GM19468 (cell line): ENCODE data around the gene CAPN2.
"Not testable (repeated sequence)": the region's sequence is repeated elsewhere in the genome, so short reads cannot be mapped to it uniquely, and the experiment has no call there.

ENCODE experiments used
- ATAC-seq: cut with Tn5 transposase; IDR thresholded peaks from one replicate; pipeline ENCODE4 v1.9.1; 2021; ENCODE audit warnings: mild to moderate bottlenecking, moderate library complexity, moderate number of reproducible peaks; ENCODE audit not compliant: unreplicated experiment; ENCODE audit errors: extremely low read depth

The CAPN2 gene

DNA sequence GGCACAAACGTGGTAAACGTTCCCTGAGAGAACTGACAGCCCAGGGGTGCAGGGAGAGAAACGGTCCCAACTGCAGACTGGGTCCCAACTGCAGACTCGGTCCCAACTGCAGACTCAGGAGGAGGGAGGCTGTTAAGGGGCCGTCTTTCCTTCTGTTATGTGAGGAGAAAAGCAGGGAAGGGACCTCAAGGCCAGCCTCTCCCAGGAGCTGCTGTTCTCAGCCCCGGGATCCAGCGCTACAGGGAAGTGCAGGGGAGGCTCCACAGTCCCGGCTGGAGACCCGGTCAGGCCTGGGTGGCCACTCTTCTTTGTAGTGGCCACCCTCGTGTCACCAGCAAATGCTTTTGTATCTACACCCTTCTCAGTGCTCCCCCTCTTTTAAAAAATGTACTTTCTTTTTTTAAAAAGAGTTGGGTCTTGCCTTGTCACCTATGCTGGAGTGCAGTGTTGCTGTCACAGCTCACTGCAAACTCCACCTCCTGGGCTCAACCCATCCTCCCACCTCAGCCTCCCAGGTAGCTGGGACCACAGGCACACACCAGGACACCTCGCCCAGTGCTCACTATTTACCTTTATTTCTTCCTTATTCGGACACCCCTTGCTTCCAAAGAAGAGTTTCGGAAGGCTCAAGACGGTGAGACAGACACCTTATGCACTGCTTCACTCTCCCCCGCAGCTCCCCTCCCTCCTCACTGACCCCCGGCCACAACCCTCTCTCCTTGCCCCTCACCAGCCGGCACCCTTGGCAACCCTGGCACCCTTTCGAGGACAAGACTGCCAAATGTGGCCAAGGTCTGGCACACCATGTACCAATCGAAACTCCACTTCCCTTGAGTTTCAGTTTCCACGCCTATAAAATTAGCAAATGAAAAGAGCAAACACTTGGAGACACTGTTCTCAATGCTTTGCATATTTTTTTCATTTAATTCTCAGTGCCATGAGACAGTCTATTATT, 21.8 kb downstream of the CAPN2 start:
- no peak for ATAC-seq

DNA sequence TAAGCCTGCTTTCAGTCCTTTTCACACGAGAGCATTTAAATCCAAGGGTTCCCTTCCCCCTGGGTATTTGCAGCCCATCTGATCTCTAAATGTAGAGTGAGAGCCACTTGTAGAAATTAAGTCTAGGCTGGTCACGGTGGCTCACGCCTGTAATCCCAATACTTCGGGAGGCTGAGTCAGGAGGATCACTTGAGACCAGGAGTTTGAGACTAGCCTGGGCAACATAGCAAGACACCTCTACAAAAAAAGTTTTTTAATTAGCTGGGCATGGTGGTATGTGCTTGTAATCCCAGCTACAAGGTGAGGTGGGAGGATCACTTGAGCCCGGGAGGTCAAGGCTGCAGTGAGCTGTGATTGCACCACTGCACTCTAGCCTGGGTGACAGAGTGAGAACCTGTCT, 24.3 kb downstream of the CAPN2 start:
- ATAC-seq, result not testable (repeated sequence)

DNA sequence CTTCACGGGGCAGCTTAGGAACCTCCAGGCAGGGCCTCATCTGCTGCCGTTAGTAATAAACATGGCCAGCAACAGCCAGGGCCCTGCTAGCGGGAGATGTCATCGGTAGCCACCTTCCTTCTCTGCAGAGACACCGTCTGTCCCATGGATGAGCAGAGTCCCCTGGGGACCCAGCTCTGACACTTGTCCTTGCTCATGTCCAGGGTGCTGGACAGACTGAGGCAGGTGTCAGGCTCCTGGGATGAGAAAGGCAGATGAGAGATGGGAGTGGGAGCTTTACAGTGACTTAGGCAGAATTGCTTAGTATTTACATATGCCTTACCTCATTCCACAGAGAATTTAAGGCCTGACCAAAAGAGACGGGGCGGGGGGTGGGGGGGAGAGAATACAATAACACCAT, 25.0 kb downstream of the CAPN2 start:
- no peak for ATAC-seq

DNA sequence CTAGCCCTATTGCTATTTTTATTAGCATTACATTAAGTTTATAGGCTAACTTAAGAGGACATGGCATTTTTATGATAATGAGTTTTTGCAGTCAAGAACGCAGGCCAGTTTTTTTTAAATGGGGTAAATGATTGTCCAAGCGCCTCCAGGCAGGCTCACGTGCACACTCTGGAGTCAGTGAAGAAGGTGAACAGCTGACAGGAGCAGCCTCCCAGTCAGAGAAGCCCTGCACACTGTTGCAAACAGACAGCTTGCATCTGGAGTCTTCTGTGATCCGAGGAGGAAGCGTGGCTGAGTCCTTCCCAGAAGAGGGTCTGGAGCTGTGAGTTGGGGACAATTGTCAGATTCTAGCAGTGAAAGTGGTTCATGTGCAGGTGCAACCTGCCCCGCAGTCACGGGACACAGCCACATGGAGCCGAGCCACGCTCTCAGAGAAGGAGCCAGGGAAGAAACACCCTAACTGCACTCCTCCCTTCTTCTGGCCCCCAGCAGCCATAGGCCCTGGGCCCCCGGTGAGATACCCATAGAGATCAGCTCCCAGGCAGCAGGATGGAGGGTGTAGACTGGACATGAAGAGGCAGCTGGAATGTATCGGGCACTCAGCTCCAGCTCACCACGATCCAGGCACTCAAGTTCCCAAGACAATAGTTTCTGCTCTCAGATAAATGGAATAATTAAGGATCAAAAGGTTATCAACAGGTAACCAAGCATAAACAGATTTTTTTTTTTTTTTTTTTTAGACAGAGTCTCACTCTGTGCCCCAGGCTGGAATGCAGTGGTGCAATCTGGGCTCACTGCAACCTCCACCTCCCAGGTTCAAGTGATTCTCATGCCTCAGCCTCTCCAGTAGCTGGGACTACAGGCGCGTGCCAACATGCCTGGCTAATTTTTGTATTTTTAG, 26.4 kb downstream of the CAPN2 start:
- no peak for ATAC-seq

DNA sequence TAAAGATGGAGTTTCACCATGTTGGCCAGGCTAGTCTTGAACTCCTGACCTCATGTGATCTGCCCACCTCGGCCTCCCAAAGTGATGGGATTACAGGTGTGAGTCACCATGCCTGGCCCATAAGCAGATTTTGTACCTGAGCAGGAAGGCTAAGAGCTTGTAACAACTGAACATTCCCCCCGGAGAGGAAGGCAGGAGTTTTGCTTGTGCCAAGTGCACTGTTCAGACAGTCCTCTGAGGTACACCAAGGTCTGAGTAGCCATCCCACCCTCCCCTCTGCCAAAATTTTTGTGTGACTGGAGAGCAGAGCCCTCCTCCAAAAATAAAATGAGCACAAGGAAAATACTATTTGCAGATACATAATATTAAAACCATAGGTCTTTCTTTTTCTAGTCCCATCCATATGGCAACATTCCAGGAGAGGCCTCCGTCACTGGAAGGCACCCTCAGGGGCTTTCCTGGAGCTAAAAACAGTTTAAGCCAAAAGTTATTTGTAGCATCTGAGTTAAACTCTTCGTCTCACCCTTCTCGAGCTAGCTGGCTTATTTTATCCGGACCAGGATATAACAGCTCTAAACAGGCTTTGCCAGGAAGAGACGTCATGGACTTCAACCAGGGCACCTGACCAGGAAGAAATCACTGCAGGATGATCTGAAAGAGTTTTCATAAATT, 27.2 kb downstream of the CAPN2 start:
- no peak for ATAC-seq

DNA sequence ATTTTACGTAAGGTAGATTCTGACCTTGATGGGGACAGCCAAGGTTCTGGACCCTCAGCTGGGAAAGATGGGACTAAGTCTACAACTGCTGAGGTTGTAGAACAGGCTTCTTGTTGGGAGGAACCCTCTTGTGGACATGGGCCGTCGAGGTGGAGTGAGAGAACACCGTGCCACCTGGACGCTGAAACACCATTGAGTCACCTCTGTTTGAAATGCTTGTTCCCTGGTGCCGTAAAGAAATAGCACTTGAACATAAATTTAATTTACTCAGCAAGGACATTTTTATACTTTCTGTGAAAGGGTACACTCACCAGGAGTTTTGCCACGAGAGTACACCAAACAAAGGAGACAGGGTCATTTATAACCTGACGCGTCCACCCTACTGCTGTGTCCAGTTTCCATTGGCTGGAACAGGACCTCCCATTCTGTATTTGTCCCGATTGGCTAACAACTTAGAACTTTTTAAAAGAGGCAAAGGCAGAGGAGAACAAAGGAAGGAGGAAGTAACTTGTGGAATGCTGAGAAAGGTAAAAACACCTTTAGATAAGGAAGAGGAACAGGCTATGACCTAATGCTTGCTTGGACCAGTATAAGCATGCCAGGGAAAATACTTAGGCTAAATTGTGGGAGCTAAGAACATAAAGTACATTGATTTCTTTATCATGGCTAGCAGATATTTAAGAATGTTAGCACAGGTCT, 27.8 kb downstream of the CAPN2 start:
- ATAC-seq, result not testable (repeated sequence)

DNA sequence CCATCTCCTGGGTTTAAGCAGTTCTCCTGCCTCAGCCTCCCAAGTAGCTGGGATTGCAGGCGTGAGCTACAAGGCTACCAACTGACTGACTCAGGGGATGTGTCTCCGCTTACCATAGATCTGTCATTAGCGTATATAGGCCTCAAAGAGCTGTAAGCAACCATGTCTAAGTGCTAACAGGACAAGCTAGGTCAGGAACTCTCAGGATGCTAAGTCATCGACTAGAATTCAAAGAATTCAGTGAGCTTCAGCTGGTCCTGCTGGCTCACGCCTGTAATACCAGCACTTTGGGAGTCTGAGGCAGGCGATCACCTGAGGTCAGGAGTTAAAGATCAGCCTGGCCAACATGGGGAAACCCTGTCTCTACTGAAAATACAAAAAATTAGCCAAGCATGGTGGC, 29.5 kb downstream of the CAPN2 start:
- ATAC-seq, result no peak

DNA sequence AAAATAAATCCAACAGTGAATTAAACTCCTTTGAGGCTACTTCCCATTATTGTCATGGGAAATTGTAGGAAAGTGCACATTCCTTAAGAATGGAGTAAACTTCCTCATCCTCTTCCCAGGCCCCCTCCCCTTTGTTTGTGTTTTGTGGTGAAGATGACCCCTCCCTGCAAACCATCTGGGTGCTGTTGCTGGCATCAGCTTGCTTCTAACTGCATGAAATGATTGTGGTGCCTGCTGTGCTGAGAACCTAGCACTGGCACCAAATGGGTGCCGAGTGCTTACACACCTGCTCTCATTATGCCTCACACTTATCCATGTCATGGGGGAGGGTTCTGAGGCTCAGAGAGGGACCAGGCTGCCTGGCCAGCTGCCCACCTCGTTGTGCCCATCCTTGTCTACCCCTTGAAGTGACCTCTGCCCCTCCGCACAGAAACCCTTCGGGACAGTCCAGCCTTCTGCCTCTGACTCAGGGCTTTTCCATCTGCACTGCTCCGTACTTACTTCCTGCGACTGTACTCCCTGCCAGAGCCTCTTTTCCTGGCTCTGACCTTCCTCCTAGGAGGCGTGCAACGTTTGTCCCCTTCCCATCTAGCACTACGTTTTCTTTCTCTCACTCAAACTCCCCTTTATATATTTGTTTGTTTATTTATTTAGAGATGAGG, 30.6 kb downstream of the CAPN2 start:
- ATAC-seq, result no peak

DNA sequence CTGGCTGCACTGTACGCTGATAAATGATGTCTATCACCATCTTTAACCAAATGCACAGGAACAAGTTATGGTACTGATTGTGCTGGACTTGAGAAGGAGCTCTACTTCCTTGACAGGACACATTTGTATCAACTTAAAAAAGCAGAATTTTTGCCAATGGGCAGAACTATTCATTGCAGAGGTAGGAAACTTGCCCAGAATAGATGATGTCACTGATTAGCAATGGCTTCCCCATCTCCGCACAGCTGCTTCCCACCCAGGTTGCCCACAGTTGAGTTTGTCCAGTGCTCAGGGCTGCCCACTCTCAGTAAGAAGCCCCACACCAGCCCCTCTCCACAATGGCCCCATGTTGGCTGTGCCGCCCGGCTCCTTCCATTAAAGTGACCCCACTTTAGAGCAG, 33.4 kb downstream of the CAPN2 start:
- ATAC-seq, result no peak

DNA sequence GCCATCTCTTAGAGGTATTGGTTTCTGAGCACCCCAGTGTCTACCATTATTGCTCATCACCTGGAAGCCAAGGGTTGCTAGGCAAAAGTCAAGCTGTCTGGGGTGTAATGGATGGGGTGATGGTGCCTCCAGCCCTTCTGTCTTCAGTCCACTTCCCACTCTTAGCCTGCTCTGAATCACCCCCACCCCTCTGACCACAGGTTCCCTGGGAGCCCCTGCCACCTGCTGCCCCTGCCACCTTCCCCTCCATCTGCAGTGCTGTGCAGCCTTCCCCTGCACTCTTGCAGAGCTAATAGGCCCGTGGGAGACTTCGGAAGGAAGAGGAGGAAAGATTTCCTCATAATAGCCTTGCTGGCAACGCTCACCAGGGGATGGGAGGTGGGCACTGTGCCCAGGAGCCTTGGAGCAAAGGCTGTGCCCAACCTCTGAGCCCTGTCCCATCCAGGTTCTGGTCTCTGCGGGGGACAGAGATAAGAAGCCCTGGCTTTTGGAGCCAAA, 35.5 kb downstream of the CAPN2 start:
- ATAC-seq, result no peak

DNA sequence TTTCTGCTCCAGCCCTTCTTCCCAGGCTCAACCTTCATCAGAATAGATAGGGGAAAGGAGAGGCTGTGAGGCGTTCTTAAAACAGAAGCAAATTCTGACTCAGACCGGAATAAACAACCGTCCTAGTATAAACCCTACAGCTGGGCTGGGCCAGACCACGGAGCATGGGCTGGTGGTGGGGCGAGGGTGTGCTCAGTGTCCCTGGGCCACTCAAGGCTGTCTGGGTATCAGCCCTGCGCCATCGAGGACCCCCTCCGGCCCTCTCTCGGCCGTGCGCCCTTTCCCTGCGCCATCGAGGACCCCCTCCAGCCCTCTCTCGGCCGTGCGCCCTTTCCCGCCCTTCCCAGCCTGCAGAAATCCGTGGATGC, 36.0 kb downstream of the CAPN2 start:
- no peak for ATAC-seq

DNA sequence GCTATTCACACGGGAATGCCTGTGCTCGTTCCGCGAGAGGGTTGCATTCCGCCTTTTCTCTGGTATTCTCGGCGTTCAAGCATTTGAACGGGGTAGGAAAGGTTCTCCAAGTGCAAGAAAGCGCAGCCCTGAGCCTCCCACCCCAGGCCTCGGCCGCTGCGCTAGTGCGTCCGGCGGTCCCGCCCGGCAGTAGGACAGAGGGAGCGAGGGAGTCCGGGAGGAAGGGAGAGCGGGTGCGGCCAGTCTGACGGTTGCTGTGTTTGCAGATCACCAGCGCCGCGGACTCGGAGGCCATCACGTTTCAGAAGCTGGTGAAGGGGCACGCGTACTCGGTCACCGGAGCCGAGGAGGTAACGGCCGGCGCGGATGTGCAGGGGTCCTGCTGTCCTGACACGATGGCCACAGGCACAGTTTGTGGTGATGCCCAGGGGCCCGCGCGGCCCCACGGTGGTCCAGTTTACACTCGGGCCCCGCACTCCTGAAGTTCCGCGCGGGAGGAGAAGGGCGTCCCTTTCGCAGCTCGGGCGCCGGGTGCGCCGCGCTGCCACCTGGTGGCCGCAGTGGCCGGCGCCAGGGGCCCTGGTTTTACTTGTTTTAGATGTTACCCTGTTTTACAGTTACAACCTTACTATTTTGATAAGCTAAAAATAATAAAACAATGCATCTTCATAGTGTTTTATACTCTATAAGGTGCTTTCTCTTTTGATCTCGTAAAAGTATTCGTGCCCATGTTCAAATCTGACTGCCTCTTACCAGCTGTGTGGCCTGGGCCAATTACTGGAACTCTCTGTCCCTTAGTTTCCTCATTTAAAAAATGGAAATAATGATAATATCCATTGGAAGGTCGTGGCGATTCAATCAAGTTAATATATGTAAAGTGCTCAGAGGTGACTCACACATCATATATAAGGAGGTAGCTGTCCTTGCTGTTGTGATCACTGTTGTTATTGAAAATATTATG, 36.7 kb downstream of the CAPN2 start:
- peak; percentile 42 for ATAC-seq

DNA sequence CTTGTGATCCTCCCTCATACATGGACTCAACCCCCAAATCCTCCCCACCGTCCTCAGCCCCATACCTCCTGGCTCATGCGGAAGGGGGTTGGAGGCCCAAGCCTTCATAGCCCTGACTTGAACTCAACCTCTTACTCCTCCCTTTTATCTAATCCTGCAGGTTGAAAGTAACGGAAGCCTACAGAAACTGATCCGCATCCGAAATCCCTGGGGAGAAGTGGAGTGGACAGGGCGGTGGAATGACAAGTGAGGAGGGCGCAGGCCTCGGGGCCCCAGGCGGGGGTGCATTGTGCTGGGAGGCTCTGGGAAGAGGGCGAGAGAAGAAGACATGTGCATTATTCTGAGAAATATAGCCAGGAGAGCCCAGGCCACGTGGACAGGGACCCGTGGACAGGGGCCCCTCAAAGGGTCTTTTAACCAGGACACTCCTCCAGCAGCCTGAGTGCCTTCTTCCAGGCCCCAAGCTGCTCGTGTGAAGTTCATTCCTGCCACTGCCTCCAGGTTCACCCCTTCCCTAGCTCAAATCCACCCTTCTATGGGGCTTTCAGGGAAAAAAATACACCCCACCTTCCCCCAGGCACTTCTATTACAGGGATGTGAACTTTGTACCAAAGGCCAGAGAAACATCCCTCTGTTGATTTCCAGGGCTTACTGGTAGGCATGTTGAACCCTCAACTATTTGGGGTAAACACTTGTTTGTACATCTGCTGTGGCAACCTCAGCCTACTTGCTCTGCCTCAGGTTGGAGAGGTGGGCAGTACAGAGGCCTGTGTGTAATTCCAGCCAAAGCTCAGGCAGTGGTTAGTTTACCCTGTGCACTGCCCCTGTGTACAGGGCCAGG, 38.6 kb downstream of the CAPN2 start:
- ATAC-seq, result no peak

DNA sequence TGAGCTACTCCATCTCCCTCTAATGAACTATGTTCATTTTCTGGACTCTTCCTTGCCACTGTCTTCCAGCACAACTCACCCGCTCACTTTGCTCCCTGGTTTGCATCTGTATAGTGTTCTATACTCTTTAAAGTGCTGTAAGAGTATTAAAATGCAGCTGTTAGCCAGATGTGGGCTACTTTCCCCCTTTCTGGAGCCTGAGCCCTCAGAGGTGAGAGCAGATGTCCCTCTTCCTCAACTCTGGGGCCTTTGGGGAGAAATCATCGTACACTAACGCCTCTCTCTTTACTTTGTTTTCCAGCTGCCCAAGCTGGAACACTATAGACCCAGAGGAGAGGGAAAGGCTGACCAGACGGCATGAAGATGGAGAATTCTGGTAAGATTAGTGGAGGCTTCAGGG, 39.4 kb downstream of the CAPN2 start:
- no peak for ATAC-seq

DNA sequence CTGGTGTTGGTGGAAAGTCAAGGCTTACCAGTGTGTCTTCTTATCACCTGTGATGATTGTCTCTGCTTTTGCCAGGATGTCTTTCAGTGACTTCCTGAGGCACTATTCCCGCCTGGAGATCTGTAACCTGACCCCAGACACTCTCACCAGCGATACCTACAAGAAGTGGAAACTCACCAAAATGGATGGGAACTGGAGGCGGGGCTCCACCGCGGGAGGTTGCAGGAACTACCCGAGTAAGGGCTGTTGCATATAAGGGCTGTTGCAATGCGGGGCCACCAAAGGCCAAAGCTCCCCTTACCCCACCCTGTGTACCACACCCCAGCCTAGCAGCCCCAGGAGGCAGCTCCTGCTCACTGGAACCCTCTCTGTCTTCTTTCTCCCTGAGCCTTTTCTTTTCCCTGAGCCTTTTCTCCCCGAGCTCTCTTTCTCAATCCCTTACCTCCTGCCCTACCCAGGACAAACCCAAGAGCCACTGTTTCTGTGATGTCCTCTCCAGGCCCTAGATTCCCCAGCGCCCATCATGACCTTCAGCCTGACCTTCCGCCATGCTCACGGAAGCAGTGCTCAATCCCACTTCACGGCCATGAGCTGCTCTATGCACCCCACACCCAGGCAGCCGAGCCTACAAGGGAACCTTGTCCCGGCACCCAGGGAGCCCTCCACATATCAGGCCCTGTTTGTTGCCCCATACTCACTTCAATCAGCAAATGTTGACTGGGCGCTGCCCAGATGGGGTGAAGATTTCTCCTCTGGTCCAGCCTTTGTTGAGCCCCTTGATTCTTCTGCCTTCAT, 40.6 kb downstream of the CAPN2 start:
- ATAC-seq, result no peak

DNA sequence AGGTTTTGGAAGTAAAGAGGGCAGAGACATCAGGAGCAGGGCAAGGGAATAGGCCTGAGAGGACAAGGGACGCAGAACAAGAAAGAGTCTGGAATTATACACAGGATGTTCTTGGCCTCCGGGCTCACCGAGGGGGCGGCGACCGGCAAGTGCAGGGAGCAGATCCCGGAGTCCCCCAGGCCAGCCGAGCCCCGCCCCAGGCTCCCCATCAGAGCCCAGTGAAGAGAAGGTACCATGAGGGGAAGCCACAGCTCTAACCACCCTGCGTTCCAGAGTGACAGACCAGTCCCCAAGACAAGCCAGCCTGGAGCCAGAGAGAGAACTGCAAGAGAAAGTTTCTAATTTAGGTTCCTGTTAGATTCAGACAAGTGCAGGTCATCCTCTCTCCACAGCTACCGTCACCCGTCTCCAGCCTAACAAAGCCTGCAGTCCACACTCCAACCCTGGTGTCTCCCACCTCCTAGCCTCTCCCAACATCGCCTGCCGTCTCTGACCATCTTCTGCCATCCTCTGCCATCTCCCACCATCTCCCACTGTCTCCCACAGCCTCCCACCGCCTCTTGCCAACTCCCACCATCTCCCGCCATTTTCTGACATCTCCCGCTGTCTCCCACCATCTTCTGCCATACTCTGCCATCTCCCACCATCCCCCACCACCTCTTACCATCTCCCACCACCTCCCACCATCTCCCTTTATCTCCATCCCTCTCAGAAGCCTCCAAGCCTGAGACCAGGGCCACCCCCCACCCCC, 42.5 kb downstream of the CAPN2 start:
- no peak for ATAC-seq
